ENCODE measurements around the gene ELAVL3.

Gene ELAVL3

GRCh38 chr19:11450570-11451326 is 30.1 kb downstream of the ELAVL3 start:
- no peak overlapping the region for H3K4me3 ChIP-seq (ENCODE audit: low read depth, low read length)
- no peak for TF ChIP-seq CTCF (IDR thresholded peaks at IDR 0.05; ENCODE audit: low read depth, low read length)

- TF ChIP-seq CTCF (IDR thresholded peaks at IDR 0.05; ENCODE audit: low read depth, low read length) = no peak
- H3K4me3 ChIP-seq (ENCODE audit: low read depth, low read length) = no peak overlapping the region
These were observed 31.8 kb downstream of the ELAVL3 start for GRCh38 chr19:11448923-11449554.

GRCh38 chr19:11448410-11448809 is 32.4 kb downstream of the ELAVL3 start:
- no peak overlapping the region for H3K4me3 ChIP-seq (ENCODE audit: low read depth, low read length)
- TF ChIP-seq CTCF (IDR thresholded peaks at IDR 0.05; ENCODE audit: low read depth, low read length) = no peak

- no peak overlapping the region for H3K4me3 ChIP-seq (ENCODE audit: low read depth, low read length)
- TF ChIP-seq CTCF (IDR thresholded peaks at IDR 0.05; ENCODE audit: low read depth, low read length) = no peak
These were observed 33.2 kb downstream of the ELAVL3 start for GRCh38 chr19:11447347-11448262.

GRCh38 chr19:11446652-11447301 is 34.1 kb downstream of the ELAVL3 start:
- H3K4me3 ChIP-seq (ENCODE audit: low read depth, low read length) = no peak overlapping the region
- peak; percentile 91 for TF ChIP-seq CTCF (IDR thresholded peaks at IDR 0.05; ENCODE audit: low read depth, low read length)

GRCh38 chr19:11446271-11446651 is 34.6 kb downstream of the ELAVL3 start:
- no peak for TF ChIP-seq CTCF (IDR thresholded peaks at IDR 0.05; ENCODE audit: low read depth, low read length)
- no peak overlapping the region for H3K4me3 ChIP-seq (ENCODE audit: low read depth, low read length)

All from WI38 (cell line).